HEK293 (cell line): ENCODE results near the gene TMEM200A.

Experiments
- CTCF ChIA-PET: fragments of 350-600 bp; formaldehyde crosslinking; extraction: SDS; loops from one replicate; lab custom pipeline; 2021; ENCODE audit warnings: antibody characterized with exemption; lab: Yijun Ruan, JAX
- POLR2A ChIA-PET: fragments of 300-600 bp; formaldehyde crosslinking; extraction: SDS; loops from one replicate; lab custom pipeline; 2020; ENCODE audit warnings: antibody characterized with exemption, inconsistent platforms; lab: Yijun Ruan, JAX
- H3K27ac ChIP-seq: fragments of 200-500 bp; sonication (Bioruptor generic); 2 replicates; pipeline ENCODE4 v1.5.1; 2014; ENCODE audit warnings: low read depth, low read length, control low read depth, inconsistent platforms; ENCODE audit errors: extremely low read depth
- H3K36me3 ChIP-seq, 2 experiments: fragments of 200-500 bp in 1 of 2; sonication (Bioruptor generic) in 1 of 2; 1 replicate in 1 of 2; 2 replicates in 1 of 2; pipeline ENCODE4 v1.5.1; 2014 to 2017; ENCODE audit warnings: inconsistent platforms in 2 of 2, low read length in 2 of 2; ENCODE audit not compliant: control insufficient read depth in 2 of 2, insufficient read depth in 1 of 2
- H3K4me1 ChIP-seq: fragments of 200-500 bp; sonication (Bioruptor generic); 2 replicates; pipeline ENCODE4 v1.5.1; 2014; ENCODE audit warnings: mild to moderate bottlenecking, low read length, inconsistent platforms; ENCODE audit not compliant: control insufficient read depth, insufficient read depth
- H3K4me3 ChIP-seq: 2 replicates; pipeline ENCODE4 v1.5.1; 2011; ENCODE audit warnings: low read depth, mild to moderate bottlenecking, control low read depth, low read length, moderate library complexity
- H3K9me3 ChIP-seq: fragments of 200-500 bp; sonication (Bioruptor generic); 2 replicates; pipeline ENCODE4 v1.5.1; 2014; ENCODE audit warnings: low read depth, low read length, inconsistent platforms; ENCODE audit not compliant: control insufficient read depth, insufficient read depth
- GLIS1 ChIP-seq: fragments of 450-650 bp; formaldehyde crosslinking; IDR thresholded peaks from 2 replicates; pipeline ENCODE4 v1.5.1; 2016; ENCODE audit warnings: missing biosample characterization, missing genetic modification characterization
- HOXC10 ChIP-seq: sonication (generic); formaldehyde crosslinking; IDR thresholded peaks from 2 replicates; pipeline ENCODE4 v1.8.1; 2023; ENCODE audit warnings: mild to moderate bottlenecking, missing genetic modification reagents
- OVOL3 ChIP-seq: fragments of 450-650 bp; formaldehyde crosslinking; IDR thresholded peaks from 2 replicates; pipeline ENCODE4 v1.5.1; 2016; ENCODE audit warnings: missing biosample characterization, missing genetic modification characterization
- SCRT2 ChIP-seq: fragments of 450-650 bp; formaldehyde crosslinking; IDR thresholded peaks from 2 replicates; pipeline ENCODE4 v1.5.1; 2016; ENCODE audit warnings: missing biosample characterization, missing genetic modification characterization
- SP7 ChIP-seq: fragments of 450-650 bp; formaldehyde crosslinking; IDR thresholded peaks from 2 replicates; pipeline ENCODE4 v1.5.1; 2016; ENCODE audit warnings: missing biosample characterization, missing genetic modification characterization
- ZBTB1 ChIP-seq: fragments of 450-650 bp; formaldehyde crosslinking; IDR thresholded peaks from 2 replicates; pipeline ENCODE4 v1.5.1; 2016; ENCODE audit warnings: missing biosample characterization, missing genetic modification characterization
- ZBTB8A ChIP-seq: fragments of 450-650 bp; formaldehyde crosslinking; IDR thresholded peaks from 2 replicates; pipeline ENCODE4 v1.5.1; 2016; ENCODE audit warnings: missing biosample characterization, missing genetic modification characterization
- ZNF239 ChIP-seq: fragments of 450-650 bp; formaldehyde crosslinking; IDR thresholded peaks from 2 replicates; pipeline ENCODE4 v1.5.1; 2016; ENCODE audit warnings: missing biosample characterization, missing genetic modification characterization
- ZNF24 ChIP-seq: fragments of 450-650 bp; formaldehyde crosslinking; IDR thresholded peaks from 2 replicates; pipeline ENCODE4 v1.5.1; 2016; ENCODE audit warnings: missing biosample characterization, missing genetic modification characterization
- ZNF324 ChIP-seq: fragments of 450-650 bp; formaldehyde crosslinking; IDR thresholded peaks from 2 replicates; pipeline ENCODE4 v1.5.1; 2016; ENCODE audit warnings: missing biosample characterization, missing genetic modification characterization
- ZNF350 ChIP-seq: fragments of 450-650 bp; formaldehyde crosslinking; IDR thresholded peaks from 2 replicates; pipeline ENCODE4 v1.5.0; 2017; ENCODE audit warnings: missing biosample characterization, mild to moderate bottlenecking, missing genetic modification characterization
- ZNF394 ChIP-seq: fragments of 450-650 bp; formaldehyde crosslinking; IDR thresholded peaks from 2 replicates; pipeline ENCODE4 v1.5.1; 2016; ENCODE audit warnings: missing biosample characterization, missing genetic modification characterization, mild to moderate bottlenecking, moderate library complexity, borderline replicate concordance
- ZNF473 ChIP-seq: fragments of 450-650 bp; formaldehyde crosslinking; IDR thresholded peaks from 2 replicates; pipeline ENCODE4 v1.5.1; 2017; ENCODE audit warnings: missing biosample characterization, missing genetic modification characterization
- ZNF488 ChIP-seq: fragments of 450-650 bp; formaldehyde crosslinking; IDR thresholded peaks from 2 replicates; pipeline ENCODE4 v1.5.1; 2016; ENCODE audit warnings: missing biosample characterization, missing genetic modification characterization
- ZNF514 ChIP-seq: fragments of 450-650 bp; formaldehyde crosslinking; IDR thresholded peaks from 2 replicates; pipeline ENCODE4 v1.5.1; 2016; ENCODE audit warnings: missing biosample characterization, missing genetic modification characterization
- ZNF544 ChIP-seq: fragments of 450-650 bp; formaldehyde crosslinking; IDR thresholded peaks from 2 replicates; pipeline ENCODE4 v1.5.0; 2017; ENCODE audit warnings: missing biosample characterization, missing genetic modification characterization
- ZNF621 ChIP-seq: fragments of 450-650 bp; formaldehyde crosslinking; IDR thresholded peaks from 2 replicates; pipeline ENCODE4 v1.5.1; 2017; ENCODE audit warnings: missing biosample characterization, missing genetic modification characterization
- ZNF747 ChIP-seq: fragments of 450-650 bp; formaldehyde crosslinking; IDR thresholded peaks from 2 replicates; pipeline ENCODE4 v1.5.1; 2016; ENCODE audit warnings: missing biosample characterization, missing genetic modification characterization
- ZNF768 ChIP-seq: fragments of 450-650 bp; formaldehyde crosslinking; IDR thresholded peaks from 2 replicates; pipeline ENCODE4 v1.5.1; 2018; ENCODE audit warnings: missing biosample characterization, mild to moderate bottlenecking, missing genetic modification characterization
- ZNF843 ChIP-seq: fragments of 450-650 bp; formaldehyde crosslinking; IDR thresholded peaks from 2 replicates; pipeline ENCODE4 v1.5.1; 2016; ENCODE audit warnings: missing biosample characterization, missing genetic modification characterization
- ZSCAN5A ChIP-seq: fragments of 450-650 bp; formaldehyde crosslinking; IDR thresholded peaks from 2 replicates; pipeline ENCODE4 v1.5.1; 2016; ENCODE audit warnings: missing biosample characterization, missing genetic modification characterization
- TF ChIP-seq, protein P1 (sequence below): fragments of 450-650 bp; formaldehyde crosslinking; IDR thresholded peaks from 2 replicates; pipeline ENCODE4 v1.5.1; 2016; ENCODE audit warnings: missing biosample characterization, missing genetic modification characterization
- TF ChIP-seq, protein P2 (sequence below): fragments of 450-650 bp; formaldehyde crosslinking; IDR thresholded peaks from 2 replicates; pipeline ENCODE4 v1.5.1; 2017; ENCODE audit warnings: missing biosample characterization, missing genetic modification characterization

The TMEM200A gene

GRCh38 chr6:130473886-130474285 lies 108.1 kb downstream of the TMEM200A start (continued):
- TF ChIP-seq, protein P1, sequence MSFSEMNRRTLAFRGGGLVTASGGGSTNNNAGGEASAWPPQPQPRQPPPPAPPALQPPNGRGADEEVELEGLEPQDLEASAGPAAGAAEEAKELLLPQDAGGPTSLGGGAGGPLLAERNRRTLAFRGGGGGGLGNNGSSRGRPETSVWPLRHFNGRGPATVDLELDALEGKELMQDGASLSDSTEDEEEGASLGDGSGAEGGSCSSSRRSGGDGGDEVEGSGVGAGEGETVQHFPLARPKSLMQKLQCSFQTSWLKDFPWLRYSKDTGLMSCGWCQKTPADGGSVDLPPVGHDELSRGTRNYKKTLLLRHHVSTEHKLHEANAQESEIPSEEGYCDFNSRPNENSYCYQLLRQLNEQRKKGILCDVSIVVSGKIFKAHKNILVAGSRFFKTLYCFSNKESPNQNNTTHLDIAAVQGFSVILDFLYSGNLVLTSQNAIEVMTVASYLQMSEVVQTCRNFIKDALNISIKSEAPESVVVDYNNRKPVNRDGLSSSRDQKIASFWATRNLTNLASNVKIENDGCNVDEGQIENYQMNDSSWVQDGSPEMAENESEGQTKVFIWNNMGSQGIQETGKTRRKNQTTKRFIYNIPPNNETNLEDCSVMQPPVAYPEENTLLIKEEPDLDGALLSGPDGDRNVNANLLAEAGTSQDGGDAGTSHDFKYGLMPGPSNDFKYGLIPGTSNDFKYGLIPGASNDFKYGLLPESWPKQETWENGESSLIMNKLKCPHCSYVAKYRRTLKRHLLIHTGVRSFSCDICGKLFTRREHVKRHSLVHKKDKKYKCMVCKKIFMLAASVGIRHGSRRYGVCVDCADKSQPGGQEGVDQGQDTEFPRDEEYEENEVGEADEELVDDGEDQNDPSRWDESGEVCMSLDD (tag by site-specific recombination) = no peak

GRCh38 chr6:130482645-130483390 lies 117.0 kb downstream of the TMEM200A start:
- CTCF ChIA-PET = interaction anchor here (0.6 kb wide), 1 partner anchor 763 kb away, joined by 3 read pairs; no protein-coding TSS in a partner anchor
- Histone ChIP-seq H3K4me3 (no peak overlapping the region), H3K4me1 (no peaks in the 10 kb centered on the region), H3K36me3 (no peaks in the 10 kb centered on the region), H3K9me3 (no peaks in the 10 kb centered on the region)
- POLR2A ChIA-PET = no interaction called here
- TF ChIP-seq ZNF239 (tag by site-specific recombination) (no peak), ZNF394 (tag by site-specific recombination) (peak; percentile 35; the same call in 1 of the 2 replicates)
- TF ChIP-seq, all 188 proteins: peak for 1
- no peak overlapping the region for H3K27ac ChIP-seq

DNA sequence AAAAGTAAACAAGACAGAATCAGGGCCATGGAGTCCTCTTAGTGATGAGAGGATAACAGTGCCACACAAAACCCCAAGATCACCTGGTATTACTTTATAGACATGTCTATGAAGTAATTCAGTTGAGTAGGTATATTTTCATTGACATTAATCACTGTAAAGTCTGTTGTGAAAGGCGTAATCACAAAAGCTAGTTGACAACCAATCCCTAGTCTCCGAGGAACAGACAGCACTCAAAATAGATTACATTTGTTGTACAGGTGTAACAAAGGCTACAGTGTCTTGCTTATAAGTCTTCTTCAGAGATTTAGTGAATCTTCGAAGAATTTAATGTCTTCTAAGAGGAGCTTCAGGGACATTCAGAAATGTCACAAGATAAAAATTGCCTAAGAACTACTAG lies 120.1 kb downstream of the TMEM200A start:
- no peak overlapping the region for H3K4me3 ChIP-seq
- H3K36me3 ChIP-seq = no peaks in the 10 kb centered on the region
- no peak for TF ChIP-seq GLIS1 (tag by site-specific recombination)
- TF ChIP-seq ZNF747 (tag by site-specific recombination) = no peak
- TF ChIP-seq ZNF473 (tag by site-specific recombination) = no peak
- TF ChIP-seq HOXC10 = no peak
- no peak for TF ChIP-seq ZNF514 (tag by site-specific recombination)
- no peak for TF ChIP-seq ZNF544 (tag by site-specific recombination)
- no peak for TF ChIP-seq ZNF621 (tag by site-specific recombination)
- no peak for TF ChIP-seq ZNF488 (tag by site-specific recombination)
- no peak for TF ChIP-seq ZNF843 (tag by site-specific recombination)
- no peak for TF ChIP-seq ZNF324 (tag by site-specific recombination)
- H3K9me3 ChIP-seq = no peaks in the 10 kb centered on the region
- no peak overlapping the region for H3K27ac ChIP-seq
- CTCF ChIA-PET = interaction anchor here (1.0 kb wide), 1 partner anchor 20 kb away, joined by 3 read pairs; no protein-coding TSS in a partner anchor
- no peaks in the 10 kb centered on the region for H3K4me1 ChIP-seq
- POLR2A ChIA-PET = no interaction called here

DNA sequence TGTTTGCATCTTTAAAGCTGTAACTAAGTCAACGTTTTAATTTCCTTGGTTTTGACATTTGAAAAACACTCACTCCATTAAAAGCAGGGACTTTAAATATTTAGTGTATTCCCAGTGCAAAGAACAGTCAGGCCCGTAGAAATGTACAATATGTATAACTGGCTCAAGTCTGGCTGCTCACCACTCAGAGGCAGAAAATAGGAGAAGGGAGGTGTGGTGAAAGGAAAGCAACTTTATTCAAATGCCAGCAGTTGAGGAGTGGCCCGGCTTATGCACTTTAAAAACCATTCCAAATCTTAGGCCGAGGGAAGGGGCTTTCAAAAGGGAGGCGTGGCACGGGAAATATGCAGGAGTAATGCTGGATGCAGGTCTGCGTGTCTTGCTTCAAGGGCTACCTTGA lies 120.6 kb downstream of the TMEM200A start:
- H3K4me1 ChIP-seq = no peaks in the 10 kb centered on the region
- H3K36me3 ChIP-seq = no peaks in the 10 kb centered on the region
- H3K4me3 ChIP-seq = no peak overlapping the region
- ChIA-PET CTCF (no interaction called here), POLR2A (no interaction called here)
- H3K27ac ChIP-seq = no peak overlapping the region
- H3K9me3 ChIP-seq = no peaks in the 10 kb centered on the region
- no peak for TF ChIP-seq ZNF350 (tag by site-specific recombination)
- no peak for TF ChIP-seq SCRT2 (tag by site-specific recombination)
- no peak for TF ChIP-seq OVOL3
- no peak for TF ChIP-seq ZNF768 (tag by site-specific recombination)
- TF ChIP-seq ZNF24 (tag by site-specific recombination) = no peak
- no peak for TF ChIP-seq ZNF324 (tag by site-specific recombination)
- TF ChIP-seq, protein P2, sequence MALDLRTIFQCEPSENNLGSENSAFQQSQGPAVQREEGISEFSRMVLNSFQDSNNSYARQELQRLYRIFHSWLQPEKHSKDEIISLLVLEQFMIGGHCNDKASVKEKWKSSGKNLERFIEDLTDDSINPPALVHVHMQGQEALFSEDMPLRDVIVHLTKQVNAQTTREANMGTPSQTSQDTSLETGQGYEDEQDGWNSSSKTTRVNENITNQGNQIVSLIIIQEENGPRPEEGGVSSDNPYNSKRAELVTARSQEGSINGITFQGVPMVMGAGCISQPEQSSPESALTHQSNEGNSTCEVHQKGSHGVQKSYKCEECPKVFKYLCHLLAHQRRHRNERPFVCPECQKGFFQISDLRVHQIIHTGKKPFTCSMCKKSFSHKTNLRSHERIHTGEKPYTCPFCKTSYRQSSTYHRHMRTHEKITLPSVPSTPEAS (tag by site-specific recombination) = no peak
- TF ChIP-seq ZSCAN5A (tag by site-specific recombination) = no peak
- no peak for TF ChIP-seq ZBTB1 (tag by site-specific recombination)
- TF ChIP-seq SP7 = no peak
- no peak for TF ChIP-seq ZBTB8A
